ENCODE results near the gene UBE2E2.
A peak's percentile ranks its signal among the peaks of the same experiment; 100 is the strongest.

UBE2E2 gene

DNA sequence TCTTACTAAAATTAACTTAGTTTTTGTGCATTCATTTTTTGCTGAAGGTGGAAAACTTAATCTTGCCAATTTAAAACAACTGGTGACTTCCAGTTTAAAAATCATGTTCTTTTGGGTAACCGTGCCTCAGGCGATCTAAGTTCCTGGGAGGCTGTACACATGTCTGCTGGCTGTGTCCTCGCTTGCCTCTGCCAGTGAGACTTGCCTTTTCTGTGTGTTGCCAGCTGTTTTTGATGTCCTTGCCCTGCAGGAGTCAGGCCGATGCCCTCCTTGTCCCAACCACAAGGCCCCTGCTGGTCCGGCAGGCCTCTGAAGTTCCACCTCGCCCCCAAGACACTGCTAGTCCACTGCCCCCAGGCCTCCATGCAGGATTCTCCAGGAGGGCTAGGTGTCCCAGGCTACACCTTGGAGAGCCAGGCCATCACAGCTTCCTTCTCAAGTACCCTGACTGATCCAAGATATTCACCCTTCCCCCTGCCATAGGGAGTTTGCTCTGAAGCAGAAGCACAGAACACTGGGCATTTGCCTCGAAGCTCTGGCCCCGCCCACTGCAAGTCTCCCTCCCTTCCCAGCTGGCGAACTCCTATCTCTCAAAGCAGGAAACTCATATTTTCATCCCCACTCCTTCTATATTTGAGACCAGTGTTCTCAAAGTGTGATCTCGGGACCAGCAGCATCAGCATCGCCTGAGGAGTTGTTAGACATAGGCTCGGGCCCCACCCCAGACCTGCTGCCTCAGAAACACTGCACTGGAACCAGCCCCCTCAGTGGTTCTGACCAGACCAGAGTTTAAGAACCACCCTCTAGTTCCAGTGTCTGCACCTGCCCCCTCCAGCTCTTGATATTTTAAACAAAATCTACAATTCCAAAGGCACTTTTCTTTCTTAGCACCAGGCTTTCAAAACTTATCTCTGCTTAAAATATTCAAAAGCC, 416.8 kb downstream of the UBE2E2 start:
- DNase-seq (ENCODE audit: low spot score), result no peak
- TF ChIP-seq, protein P1, sequence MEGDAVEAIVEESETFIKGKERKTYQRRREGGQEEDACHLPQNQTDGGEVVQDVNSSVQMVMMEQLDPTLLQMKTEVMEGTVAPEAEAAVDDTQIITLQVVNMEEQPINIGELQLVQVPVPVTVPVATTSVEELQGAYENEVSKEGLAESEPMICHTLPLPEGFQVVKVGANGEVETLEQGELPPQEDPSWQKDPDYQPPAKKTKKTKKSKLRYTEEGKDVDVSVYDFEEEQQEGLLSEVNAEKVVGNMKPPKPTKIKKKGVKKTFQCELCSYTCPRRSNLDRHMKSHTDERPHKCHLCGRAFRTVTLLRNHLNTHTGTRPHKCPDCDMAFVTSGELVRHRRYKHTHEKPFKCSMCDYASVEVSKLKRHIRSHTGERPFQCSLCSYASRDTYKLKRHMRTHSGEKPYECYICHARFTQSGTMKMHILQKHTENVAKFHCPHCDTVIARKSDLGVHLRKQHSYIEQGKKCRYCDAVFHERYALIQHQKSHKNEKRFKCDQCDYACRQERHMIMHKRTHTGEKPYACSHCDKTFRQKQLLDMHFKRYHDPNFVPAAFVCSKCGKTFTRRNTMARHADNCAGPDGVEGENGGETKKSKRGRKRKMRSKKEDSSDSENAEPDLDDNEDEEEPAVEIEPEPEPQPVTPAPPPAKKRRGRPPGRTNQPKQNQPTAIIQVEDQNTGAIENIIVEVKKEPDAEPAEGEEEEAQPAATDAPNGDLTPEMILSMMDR (IDR thresholded peaks at IDR 0.05; ENCODE audit: extremely low read depth, missing control alignments), result no peak

DNA sequence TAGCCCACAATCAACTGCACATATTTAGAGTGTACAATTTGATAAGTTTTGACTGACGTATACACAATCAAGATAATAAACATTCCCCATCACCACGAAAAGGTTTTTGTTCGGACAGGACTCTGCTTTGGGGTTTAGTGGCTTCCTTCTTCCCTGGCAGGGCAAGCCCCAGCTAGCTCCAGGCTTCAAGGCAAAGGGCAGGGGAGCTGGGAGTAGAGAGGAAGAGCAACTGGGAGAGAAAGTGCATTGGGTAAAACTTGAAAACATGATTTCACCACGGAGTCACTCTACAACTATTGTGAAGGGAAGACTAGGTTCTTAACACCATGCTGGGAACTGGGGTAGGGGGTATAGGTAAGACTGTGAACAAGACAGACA, 417.5 kb downstream of the UBE2E2 start:
- TF ChIP-seq, protein P1 (IDR thresholded peaks at IDR 0.05; ENCODE audit: extremely low read depth, missing control alignments), result no peak
- no peak for DNase-seq (ENCODE audit: low spot score)

DNA sequence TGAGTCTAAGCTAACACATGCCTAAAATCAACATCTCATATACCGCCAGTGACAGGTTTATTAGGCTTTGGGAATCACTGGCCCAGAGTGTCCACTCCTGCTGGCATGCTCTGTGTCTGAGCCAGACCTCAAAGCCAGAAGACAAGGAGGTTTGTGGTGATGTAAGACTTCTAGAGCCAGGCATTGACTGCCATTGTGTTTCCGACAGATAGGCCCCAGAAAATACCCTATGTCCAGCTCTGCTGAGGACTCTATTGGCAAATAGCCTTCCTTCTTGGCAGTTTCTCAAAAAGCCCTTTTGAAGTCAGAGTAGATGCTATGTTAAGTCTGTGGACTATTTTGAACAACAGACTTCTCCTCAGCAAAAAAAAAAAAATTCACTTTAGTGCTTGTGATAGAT, 420.7 kb downstream of the UBE2E2 start:
- DNase-seq (ENCODE audit: low spot score), result no peak
- TF ChIP-seq, protein P1 (IDR thresholded peaks at IDR 0.05; ENCODE audit: extremely low read depth, missing control alignments), result no peak

DNA sequence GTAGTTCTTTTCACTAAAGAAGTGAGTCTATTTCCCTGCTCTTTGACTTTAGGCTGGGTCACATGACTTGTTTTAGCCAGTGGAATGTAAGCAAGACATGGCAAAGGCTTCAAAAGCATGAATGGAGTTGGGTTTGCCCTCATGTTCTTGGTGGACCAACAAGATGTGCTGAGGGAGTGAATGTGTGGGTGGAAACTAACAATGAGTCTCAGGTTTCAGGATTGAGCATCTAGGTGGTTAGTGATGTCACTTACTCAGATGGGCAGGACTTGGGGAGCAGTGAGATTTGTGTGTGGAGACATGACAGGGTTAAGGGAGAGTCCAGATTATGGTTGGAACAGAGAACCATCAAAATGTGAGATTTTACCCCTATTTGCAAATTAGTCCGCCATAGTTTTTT, 421.2 kb downstream of the UBE2E2 start:
- TF ChIP-seq, protein P1 (IDR thresholded peaks at IDR 0.05; ENCODE audit: extremely low read depth, missing control alignments), result no peak
- peak; percentile 19 for DNase-seq (ENCODE audit: low spot score)

DNA sequence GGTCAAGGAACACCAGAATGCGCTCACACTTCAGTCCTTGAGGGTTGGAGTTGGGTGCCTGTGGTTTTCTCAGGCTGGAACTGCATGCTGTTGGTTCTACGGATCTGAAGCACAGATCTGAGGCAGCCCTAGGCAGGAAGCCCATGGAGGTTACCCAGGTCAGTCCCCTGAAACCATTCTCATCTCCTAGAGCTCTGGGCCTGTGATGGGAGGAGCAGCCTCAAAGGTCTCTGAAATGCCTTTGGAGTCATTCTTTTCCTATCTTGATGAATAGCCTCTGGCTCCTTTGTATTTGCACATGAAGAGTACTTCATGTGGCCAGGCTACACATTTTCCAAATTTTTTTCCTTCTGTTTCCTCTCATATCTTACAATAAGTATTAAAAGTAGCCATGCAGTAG, 423.3 kb downstream of the UBE2E2 start:
- DNase-seq (ENCODE audit: low spot score), result no peak
- TF ChIP-seq, protein P1 (IDR thresholded peaks at IDR 0.05; ENCODE audit: extremely low read depth, missing control alignments), result no peak

DNA sequence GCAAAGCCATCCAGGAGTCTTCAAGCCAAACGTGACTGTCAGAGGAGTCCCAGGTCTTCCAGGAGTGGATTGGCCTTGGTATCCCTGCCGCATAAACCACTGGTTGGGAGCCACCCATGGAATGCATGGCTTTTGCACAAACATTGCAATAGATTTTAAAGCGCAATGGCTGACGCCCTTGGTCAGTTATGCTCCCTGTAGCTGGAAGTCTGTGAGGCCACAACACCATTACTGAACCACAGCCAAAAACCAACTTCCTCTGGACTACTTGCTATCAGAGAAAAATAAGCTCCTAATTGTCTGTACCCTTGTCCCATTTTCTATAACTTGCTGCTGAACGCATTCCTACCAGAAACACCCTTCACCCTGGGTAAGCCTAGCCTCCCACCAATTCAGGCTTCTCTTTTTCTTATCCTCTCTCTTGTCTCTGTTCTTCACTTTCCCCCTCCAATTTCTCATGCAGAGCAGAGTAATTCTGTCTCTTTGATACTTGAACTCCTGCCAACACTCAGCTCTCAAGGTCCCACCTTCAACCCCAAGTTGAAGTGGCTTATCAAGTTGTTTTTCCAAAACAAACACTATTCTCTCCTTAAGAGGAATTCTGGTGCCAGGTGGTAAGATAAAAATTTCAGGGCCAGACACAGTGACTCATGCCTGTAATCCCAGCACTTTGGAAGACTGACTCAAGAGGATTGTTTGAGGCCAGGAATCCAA, 426.2 kb downstream of the UBE2E2 start:
- no peak for DNase-seq (ENCODE audit: low spot score)
- TF ChIP-seq, protein P1 (IDR thresholded peaks at IDR 0.05; ENCODE audit: extremely low read depth, missing control alignments), result no peak
